ENCODE measurements around the gene SNX20.
A peak's percentile ranks its signal among the peaks of the same experiment; 100 is the strongest.

The SNX20 gene, protein sequence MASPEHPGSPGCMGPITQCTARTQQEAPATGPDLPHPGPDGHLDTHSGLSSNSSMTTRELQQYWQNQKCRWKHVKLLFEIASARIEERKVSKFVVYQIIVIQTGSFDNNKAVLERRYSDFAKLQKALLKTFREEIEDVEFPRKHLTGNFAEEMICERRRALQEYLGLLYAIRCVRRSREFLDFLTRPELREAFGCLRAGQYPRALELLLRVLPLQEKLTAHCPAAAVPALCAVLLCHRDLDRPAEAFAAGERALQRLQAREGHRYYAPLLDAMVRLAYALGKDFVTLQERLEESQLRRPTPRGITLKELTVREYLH

DNA sequence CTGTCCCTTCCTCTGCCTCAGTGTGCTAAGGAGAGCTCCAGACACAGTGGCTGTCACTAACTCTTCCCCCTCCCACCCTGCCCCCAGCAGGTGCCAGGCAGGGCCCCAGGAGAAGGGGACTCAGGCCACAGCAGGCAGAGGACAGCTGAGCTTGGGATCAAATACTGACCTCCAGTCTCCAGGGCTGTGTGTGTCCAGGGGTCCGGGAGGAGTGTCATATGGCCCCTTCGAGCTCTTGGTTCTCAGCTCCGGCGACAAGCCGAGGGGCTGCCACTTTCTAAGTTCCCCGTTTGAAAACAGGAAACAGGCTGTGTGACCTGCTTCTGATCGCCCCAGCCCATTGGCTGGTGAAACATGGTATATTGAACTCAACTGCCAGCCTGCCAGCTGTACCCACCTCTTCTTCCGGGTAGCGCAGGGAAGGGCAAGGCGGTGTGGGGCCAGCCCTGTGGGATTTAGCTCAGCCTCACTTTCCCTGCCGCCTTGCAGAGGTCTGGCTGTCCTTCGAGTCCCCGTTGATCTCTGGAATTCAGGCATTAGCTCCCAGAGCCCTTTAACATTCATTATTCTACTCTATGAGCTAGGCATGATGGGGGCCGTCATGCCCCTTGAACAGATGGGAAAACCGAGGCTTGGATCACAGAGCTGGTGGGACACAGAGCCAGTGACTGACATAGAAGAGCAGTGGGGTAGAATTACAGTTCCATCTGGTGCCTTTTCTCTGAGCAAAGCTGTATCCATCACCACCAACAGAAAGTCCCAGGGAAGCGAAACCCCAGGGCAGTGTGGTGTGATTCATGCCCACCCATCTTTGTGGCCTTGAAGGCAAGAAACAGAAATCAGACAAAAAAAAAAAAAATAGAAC is at the start of gene SNX20:
Gene SNX20 (minus strand): TSS at position 292 of the 865 bp plus-strand sequence. CDS start 3,786 bp downstream, outside the sequence.
- Mint-ChIP-seq H3K4me1 (peaks cover 87% of the 10 kb centered on the region), H3K4me3 (peak within 1 kb of the TSS; percentile 87), H3K36me3 (peaks cover 4% of the 10 kb centered on the region), H3K27ac (peak within 1 kb of the TSS; percentile 94), H3K9me3 (no peaks in the 10 kb centered on the region), H3K27me3 (no peaks in the 10 kb centered on the region)

GRCh38 chr16:50724306-50724705 is 43.2 kb upstream of the SNX20 start:
- H3K36me3 Mint-ChIP-seq, result peaks cover 3% of the 10 kb centered on the region
- no peak overlapping the region for H3K27ac Mint-ChIP-seq
- no peaks in the 10 kb centered on the region for H3K9me3 Mint-ChIP-seq

DNA sequence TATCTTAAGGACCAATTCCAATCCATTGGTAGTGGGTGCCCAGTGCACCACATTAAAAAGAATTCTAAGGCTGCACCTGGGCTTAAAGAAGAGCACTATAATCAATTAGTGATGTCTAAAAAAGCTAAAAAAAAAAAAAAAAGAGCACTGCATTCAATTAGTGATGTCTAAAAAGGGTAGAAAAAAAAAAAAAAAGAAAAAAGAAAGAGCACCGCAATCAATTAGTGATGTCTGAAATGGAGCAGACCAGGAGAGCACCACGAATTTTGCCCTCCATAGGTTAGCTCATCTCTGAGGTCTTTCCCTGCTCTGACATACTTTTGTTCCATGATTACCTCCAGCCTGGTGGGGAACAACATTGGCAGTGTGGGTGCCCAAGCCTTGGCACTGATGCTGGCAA is 41.8 kb upstream of the SNX20 start:
- H3K4me1 Mint-ChIP-seq, result peaks cover 38% of the 10 kb centered on the region
- H3K36me3 Mint-ChIP-seq, result peaks cover 3% of the 10 kb centered on the region
- no peaks in the 10 kb centered on the region for H3K27me3 Mint-ChIP-seq
- no peaks in the 10 kb centered on the region for H3K9me3 Mint-ChIP-seq
- H3K27ac Mint-ChIP-seq, result peak overlapping the region; percentile 11
- H3K4me3 Mint-ChIP-seq, result no peak overlapping the region

More at GRCh38 chr16:50724306-50724705, 43.2 kb upstream of the SNX20 start:
- H3K27me3 Mint-ChIP-seq, result no peaks in the 10 kb centered on the region
- peaks cover 27% of the 10 kb centered on the region for H3K4me1 Mint-ChIP-seq
- no peak overlapping the region for H3K4me3 Mint-ChIP-seq

DNA sequence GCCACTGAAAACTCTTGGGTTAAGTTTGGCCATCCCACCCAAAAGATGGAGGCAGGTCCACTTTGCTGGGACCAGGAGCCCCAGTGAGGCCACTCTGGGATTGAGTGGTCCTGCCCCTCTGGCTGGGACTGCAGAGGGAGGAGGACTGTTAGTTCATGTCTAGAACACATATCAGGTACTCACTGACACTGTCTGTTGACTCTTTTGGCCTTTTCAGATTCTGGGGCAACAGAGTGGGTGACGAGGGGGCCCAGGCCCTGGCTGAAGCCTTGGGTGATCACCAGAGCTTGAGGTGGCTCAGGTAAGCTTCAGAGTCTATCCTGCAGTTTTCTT is 41.3 kb upstream of the SNX20 start:
- Mint-ChIP-seq H3K9me3 (no peaks in the 10 kb centered on the region), H3K27me3 (no peaks in the 10 kb centered on the region), H3K36me3 (peaks cover 4% of the 10 kb centered on the region), H3K27ac (peak overlapping the region; percentile 81), H3K4me3 (no peak overlapping the region), H3K4me1 (peaks cover 42% of the 10 kb centered on the region)

GRCh38 chr16:50721549-50722404 is 40.7 kb upstream of the SNX20 start:
- Mint-ChIP-seq H3K27ac (no peak overlapping the region), H3K27me3 (no peaks in the 10 kb centered on the region), H3K9me3 (no peaks in the 10 kb centered on the region), H3K4me1 (peaks cover 48% of the 10 kb centered on the region), H3K4me3 (no peak overlapping the region), H3K36me3 (peaks cover 5% of the 10 kb centered on the region)

DNA sequence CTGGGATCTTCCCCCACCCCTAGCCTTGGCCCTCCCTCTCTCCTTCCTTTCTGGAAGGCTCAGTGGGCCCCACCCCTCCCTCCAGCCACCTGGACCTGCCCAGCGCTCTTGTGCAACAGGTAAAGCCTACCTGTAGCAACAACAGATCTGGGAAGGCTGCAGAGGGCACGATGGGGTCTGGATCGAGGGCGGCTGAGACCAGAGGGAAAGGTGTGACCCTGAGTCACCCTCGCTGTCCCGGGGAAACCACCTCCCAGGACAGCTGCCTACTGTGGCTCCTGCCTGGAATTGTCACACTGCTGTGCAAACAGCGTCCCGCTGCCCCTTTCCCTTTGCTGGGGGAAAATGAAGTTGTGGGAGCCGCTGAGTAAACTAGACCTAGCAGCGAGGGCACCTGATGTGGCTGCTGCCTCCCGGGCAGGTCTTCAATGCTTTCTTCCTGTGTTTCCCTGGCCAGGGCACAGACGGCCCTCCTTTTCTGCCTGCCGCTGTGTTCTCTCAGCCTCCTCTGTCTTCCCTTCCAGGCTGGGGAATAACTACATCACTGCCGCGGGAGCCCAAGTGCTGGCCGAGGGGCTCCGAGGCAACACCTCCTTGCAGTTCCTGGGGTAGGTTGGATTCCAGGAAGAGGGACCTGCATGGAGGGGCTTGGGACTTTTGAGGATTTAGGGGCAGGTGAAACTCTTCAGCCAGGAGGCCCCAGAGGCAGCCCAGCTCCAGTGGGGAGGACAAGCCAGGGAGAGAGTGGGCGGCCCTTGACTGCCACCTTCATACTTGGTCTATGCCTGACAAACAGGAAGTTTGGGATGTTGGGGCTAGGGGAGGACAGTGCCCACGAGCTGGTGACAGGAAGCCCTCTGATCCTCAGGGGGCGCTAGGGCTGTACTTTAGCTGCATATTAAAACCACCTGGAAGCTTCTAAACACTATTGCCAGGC is 38.6 kb upstream of the SNX20 start:
- Mint-ChIP-seq H3K9me3 (no peaks in the 10 kb centered on the region), H3K4me3 (no peak overlapping the region), H3K4me1 (peaks cover 53% of the 10 kb centered on the region), H3K27me3 (no peaks in the 10 kb centered on the region), H3K36me3 (peaks cover 4% of the 10 kb centered on the region), H3K27ac (peak overlapping the region; percentile 27)

- Mint-ChIP-seq H3K9me3 (no peaks in the 10 kb centered on the region), H3K4me1 (peaks cover 53% of the 10 kb centered on the region), H3K36me3 (peaks cover 4% of the 10 kb centered on the region), H3K4me3 (no peak overlapping the region), H3K27me3 (no peaks in the 10 kb centered on the region), H3K27ac (peak overlapping the region; percentile 80)
Measured at GRCh38 chr16:50718761-50719400, 37.8 kb upstream of the SNX20 start.

GRCh38 chr16:50718061-50718760 is 37.1 kb upstream of the SNX20 start:
- Mint-ChIP-seq H3K4me1 (peaks cover 50% of the 10 kb centered on the region), H3K36me3 (peaks cover 4% of the 10 kb centered on the region), H3K9me3 (no peaks in the 10 kb centered on the region), H3K27me3 (no peaks in the 10 kb centered on the region), H3K27ac (peak overlapping the region; percentile 47), H3K4me3 (no peak overlapping the region)

GRCh38 chr16:50717494-50717893 is 36.4 kb upstream of the SNX20 start:
- H3K27ac Mint-ChIP-seq, result peak overlapping the region; percentile 46
- H3K36me3 Mint-ChIP-seq, result peaks cover 3% of the 10 kb centered on the region
- no peaks in the 10 kb centered on the region for H3K9me3 Mint-ChIP-seq
- no peaks in the 10 kb centered on the region for H3K27me3 Mint-ChIP-seq
- no peak overlapping the region for H3K4me3 Mint-ChIP-seq
- H3K4me1 Mint-ChIP-seq, result peaks cover 44% of the 10 kb centered on the region

- H3K9me3 Mint-ChIP-seq, result no peaks in the 10 kb centered on the region
- no peak overlapping the region for H3K4me3 Mint-ChIP-seq
- H3K4me1 Mint-ChIP-seq, result peaks cover 40% of the 10 kb centered on the region
- H3K36me3 Mint-ChIP-seq, result peaks cover 2% of the 10 kb centered on the region
- no peak overlapping the region for H3K27ac Mint-ChIP-seq
- no peaks in the 10 kb centered on the region for H3K27me3 Mint-ChIP-seq
Measured at GRCh38 chr16:50717091-50717490, 36.0 kb upstream of the SNX20 start.

DNA sequence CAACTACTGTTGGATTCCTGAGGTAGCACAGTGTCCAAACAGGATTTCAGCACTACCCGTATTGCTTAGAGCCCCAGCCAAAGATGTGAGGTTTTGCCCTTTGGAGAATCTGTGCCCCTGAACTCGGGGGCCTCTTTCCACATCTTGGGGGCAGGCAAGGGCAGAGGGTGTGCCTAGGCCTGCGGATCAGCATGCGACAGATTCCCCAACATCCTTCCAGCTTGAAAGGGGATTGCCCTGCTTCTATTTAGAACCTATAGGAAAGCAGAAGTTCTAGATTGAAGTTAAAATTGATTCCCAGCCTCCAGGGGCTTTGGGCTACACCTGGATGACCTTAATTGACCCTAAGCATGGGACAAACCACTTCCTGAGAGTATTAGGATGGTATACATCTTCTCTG is 31.8 kb upstream of the SNX20 start:
- no peak overlapping the region for H3K27ac Mint-ChIP-seq
- no peaks in the 10 kb centered on the region for H3K27me3 Mint-ChIP-seq
- H3K4me1 Mint-ChIP-seq, result peaks cover 40% of the 10 kb centered on the region
- no peak overlapping the region for H3K4me3 Mint-ChIP-seq
- peaks cover 2% of the 10 kb centered on the region for H3K36me3 Mint-ChIP-seq
- H3K9me3 Mint-ChIP-seq, result no peaks in the 10 kb centered on the region

DNA sequence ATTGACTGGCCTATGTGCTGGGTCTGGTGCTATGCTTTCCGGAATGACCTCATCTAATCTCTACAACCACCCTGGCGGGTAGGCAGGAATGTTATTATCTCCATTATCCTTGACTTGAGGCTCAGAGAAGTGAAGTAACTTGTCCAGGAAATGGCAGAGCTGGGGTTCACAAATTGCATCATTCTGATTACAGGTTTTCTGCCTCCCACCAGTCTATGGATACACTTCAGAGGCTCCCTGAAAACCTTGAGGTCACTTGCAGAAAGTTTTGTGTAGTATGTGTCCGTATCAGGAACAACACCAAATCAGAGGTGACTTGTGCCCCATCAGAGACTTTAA is 31.4 kb upstream of the SNX20 start:
- no peak overlapping the region for H3K27ac Mint-ChIP-seq

DNA sequence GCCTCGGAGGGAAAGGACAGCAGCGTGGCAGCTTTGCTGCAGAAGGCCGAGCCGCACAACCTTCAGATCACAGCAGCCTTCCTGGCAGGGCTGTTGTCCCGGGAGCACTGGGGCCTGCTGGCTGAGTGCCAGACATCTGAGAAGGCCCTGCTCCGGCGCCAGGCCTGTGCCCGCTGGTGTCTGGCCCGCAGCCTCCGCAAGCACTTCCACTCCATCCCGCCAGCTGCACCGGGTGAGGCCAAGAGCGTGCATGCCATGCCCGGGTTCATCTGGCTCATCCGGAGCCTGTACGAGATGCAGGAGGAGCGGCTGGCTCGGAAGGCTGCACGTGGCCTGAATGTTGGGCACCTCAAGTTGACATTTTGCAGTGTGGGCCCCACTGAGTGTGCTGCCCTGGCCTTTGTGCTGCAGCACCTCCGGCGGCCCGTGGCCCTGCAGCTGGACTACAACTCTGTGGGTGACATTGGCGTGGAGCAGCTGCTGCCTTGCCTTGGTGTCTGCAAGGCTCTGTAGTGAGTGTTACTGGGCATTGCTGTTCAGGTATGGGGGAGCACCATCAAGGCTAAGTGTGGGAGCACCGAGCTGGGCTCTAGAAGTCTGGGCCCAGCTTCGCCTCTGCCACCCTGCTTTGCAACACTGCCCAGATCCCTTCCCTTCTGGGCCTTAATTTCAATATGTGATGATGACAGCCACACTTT is 30.9 kb upstream of the SNX20 start:
- Mint-ChIP-seq H3K9me3 (no peaks in the 10 kb centered on the region), H3K27ac (no peak overlapping the region), H3K4me1 (peaks cover 36% of the 10 kb centered on the region), H3K36me3 (no peaks in the 10 kb centered on the region), H3K27me3 (no peaks in the 10 kb centered on the region), H3K4me3 (no peak overlapping the region)

More for the DNA sequence above, 31.4 kb upstream of the SNX20 start:
- H3K9me3 Mint-ChIP-seq, result no peaks in the 10 kb centered on the region
- no peak overlapping the region for H3K4me3 Mint-ChIP-seq
- H3K4me1 Mint-ChIP-seq, result peaks cover 41% of the 10 kb centered on the region
- H3K27me3 Mint-ChIP-seq, result no peaks in the 10 kb centered on the region
- peaks cover 2% of the 10 kb centered on the region for H3K36me3 Mint-ChIP-seq

Measured in activated naive CD4-positive, alpha-beta T cell treated with anti-CD3 and anti-CD28 coated beads, Interleukin-2, amount 50 U/mL, for 24 hours (primary cell).